ENCODE results near the gene DCAF10.
"Not testable (repeated sequence)": the region's sequence is repeated elsewhere in the genome, so short reads cannot be mapped to it uniquely, and the experiment has no call there.

Gene DCAF10

DNA sequence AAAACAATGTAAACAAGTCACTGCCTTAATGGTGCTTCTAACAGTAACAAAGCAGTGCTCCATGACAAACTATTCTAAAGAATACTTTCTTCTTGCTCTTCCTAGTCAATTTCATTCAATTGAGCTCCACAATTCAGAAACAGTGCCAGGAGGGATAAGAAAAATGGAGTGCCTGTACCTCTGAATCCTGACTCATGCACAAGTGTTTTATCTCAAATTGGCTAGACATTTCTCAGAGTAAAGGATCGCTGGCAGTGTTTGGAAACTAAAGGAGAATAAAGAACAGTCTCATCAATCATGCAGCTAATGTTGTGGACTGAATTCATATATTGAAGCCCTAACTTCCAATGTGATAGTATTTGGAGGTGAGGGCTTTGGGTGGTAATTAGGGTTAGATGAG, 75.8 kb downstream of the DCAF10 start:
- ATAC-seq = no peak
- DNase-seq = no peak
- H3K9me3 Mint-ChIP-seq = no peaks in the 10 kb centered on the region
- no peaks in the 10 kb centered on the region for H3K4me1 Mint-ChIP-seq
- H3K27ac Mint-ChIP-seq = no peak overlapping the region
- H3K4me3 Mint-ChIP-seq = no peak overlapping the region
- H3K27me3 Mint-ChIP-seq = no peaks in the 10 kb centered on the region

GRCh38 chr9:37880916-37881479, 80.4 kb downstream of the DCAF10 start:
- Mint-ChIP-seq H3K4me1 (no peaks in the 10 kb centered on the region), H3K9me3 (no peaks in the 10 kb centered on the region), H3K27me3 (no peaks in the 10 kb centered on the region), H3K27ac (no peak overlapping the region), H3K4me3 (no peak overlapping the region)
- ATAC-seq (no peak), DNase-seq (no peak)

- H3K4me1 Mint-ChIP-seq, H3K27me3 Mint-ChIP-seq, H3K27ac Mint-ChIP-seq, ATAC-seq, DNase-seq, H3K9me3 Mint-ChIP-seq, H3K4me3 Mint-ChIP-seq: not testable (repeated sequence)
Measured at GRCh38 chr9:37887977-37888583, 87.5 kb downstream of the DCAF10 start.

DNA sequence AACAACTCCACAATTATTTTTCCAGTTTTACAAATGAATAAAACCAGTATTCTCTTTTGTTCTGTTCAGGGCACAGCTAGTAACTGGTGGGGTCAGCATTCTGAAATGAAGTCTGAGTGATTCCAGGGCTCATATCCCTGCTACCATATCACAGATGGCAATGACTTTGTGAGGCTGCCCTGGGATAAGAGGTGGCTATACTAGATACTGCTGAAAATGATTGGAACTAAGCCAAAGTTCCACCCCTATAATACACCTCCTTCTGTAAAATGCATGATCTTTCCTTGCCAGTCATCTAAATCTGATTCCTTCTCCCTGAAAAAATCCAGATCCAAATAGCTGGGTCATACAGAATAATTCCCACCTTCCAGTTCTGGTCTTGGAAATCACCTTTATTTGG, 88.9 kb downstream of the DCAF10 start:
- no peak overlapping the region for H3K4me3 Mint-ChIP-seq
- no peak overlapping the region for H3K27ac Mint-ChIP-seq
- no peaks in the 10 kb centered on the region for H3K27me3 Mint-ChIP-seq
- H3K4me1 Mint-ChIP-seq = no peaks in the 10 kb centered on the region
- no peaks in the 10 kb centered on the region for H3K9me3 Mint-ChIP-seq
- ATAC-seq = no peak
- no peak for DNase-seq

DNA sequence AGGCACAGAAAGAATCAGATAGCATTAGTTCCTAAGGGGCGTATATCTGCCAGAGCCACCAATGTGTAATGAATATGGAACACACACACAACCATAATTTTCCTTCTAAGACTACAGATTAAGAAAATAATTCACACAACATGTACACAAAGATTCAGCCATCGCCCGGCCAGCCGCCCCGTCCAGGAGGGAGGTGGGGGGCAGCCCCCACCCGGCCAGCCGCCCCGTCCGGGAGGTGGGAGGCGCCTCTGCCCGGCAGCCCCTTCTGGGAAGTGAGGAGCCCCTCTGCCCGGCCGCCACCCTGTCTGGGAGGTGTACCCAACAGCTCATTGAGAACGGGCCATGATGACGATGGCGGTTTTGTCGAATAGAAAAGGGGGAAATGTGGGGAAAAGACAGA, 90.4 kb downstream of the DCAF10 start:
- not testable (repeated sequence) for ATAC-seq, H3K27ac Mint-ChIP-seq, H3K4me3 Mint-ChIP-seq, DNase-seq, H3K27me3 Mint-ChIP-seq, H3K4me1 Mint-ChIP-seq, H3K9me3 Mint-ChIP-seq

GRCh38 chr9:37892063-37892462, 91.5 kb downstream of the DCAF10 start:
- ATAC-seq = no peak
- Mint-ChIP-seq H3K9me3 (no peaks in the 10 kb centered on the region), H3K27ac (no peak overlapping the region), H3K4me3 (no peak overlapping the region), H3K27me3 (no peaks in the 10 kb centered on the region), H3K4me1 (no peaks in the 10 kb centered on the region)
- DNase-seq = no peak

DNA sequence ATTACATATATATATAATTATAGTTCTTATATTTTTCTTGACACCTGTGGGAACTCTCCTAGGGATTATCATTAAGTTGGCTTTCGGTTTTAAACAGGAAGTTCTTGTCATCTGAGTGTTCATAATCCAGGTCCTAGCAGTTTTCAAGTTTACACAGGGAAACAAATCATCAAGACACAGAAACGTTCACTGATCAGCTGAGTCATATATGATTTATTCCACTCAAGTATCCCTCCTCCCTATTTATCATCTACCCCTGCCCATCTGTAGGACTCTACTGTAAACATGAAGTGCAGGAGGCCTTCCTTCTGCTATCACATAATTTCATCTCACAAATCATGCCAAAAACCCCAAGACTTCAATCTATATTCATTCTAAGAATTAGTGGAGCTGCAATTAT, 97.1 kb downstream of the DCAF10 start:
- ATAC-seq = no peak
- DNase-seq = no peak
- H3K27ac Mint-ChIP-seq = no peak overlapping the region
- H3K27me3 Mint-ChIP-seq = no peaks in the 10 kb centered on the region
- H3K4me3 Mint-ChIP-seq = no peak overlapping the region
- H3K9me3 Mint-ChIP-seq = no peaks in the 10 kb centered on the region
- H3K4me1 Mint-ChIP-seq = peaks cover 7% of the 10 kb centered on the region

DNA sequence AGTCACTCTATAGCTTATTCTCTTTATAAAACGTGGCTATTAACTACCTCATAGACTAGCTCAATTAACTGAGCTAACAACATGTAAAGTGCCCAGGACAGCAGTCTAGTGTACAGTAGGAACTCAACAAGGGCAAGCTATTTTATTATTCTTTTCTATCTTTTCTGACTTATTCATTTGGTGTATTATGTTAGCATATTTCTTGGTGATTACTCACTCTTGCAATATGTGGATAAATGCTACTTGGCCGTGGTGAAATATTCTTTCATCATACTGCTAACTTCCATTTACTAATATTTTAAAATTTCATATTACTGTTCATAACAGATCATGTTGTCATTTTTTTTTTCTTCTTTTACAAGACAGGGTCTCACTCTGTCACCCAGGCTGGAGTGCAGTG, 98.4 kb downstream of the DCAF10 start:
- no peak for ATAC-seq
- H3K27me3 Mint-ChIP-seq = no peaks in the 10 kb centered on the region
- H3K27ac Mint-ChIP-seq = no peak overlapping the region
- H3K9me3 Mint-ChIP-seq = no peaks in the 10 kb centered on the region
- DNase-seq = no peak
- H3K4me1 Mint-ChIP-seq = peaks cover 13% of the 10 kb centered on the region
- H3K4me3 Mint-ChIP-seq = no peak overlapping the region

GRCh38 chr9:37902131-37902530, 101.5 kb downstream of the DCAF10 start:
- DNase-seq (no peak), ATAC-seq (no peak)
- no peaks in the 10 kb centered on the region for H3K27me3 Mint-ChIP-seq
- no peaks in the 10 kb centered on the region for H3K9me3 Mint-ChIP-seq
- H3K4me1 Mint-ChIP-seq = peaks cover 25% of the 10 kb centered on the region
- H3K4me3 Mint-ChIP-seq = no peak overlapping the region
- H3K27ac Mint-ChIP-seq = no peak overlapping the region

- peak overlapping the region; percentile 91 to 98 for H3K27ac Mint-ChIP-seq
- peak overlapping the region; percentile 89 to 92 for H3K4me3 Mint-ChIP-seq
- peak; percentile 13 for ATAC-seq
- H3K27me3 Mint-ChIP-seq = no peaks in the 10 kb centered on the region
- H3K4me1 Mint-ChIP-seq = peaks cover 19% of the 10 kb centered on the region
- no peak for DNase-seq
- no peaks in the 10 kb centered on the region for H3K9me3 Mint-ChIP-seq
Measured at GRCh38 chr9:37902796-37903646, 102.4 kb downstream of the DCAF10 start.

- peak within 1 kb of the TSS; percentile 89 to 92 for H3K4me3 Mint-ChIP-seq
Measured at GRCh38 chr9:37903647-37904444, 103.2 kb downstream of the DCAF10 start, which contains the start of gene SLC25A51. Gene SLC25A51 (minus strand): TSS chr9:37904127. CDS start chr9:37888550, 15,577 bp downstream.

GRCh38 chr9:37904445-37905130, 104.0 kb downstream of the DCAF10 start:
- no peak for ATAC-seq
- Mint-ChIP-seq H3K9me3 (no peaks in the 10 kb centered on the region), H3K4me1 (peaks cover 19% of the 10 kb centered on the region), H3K27ac (peak overlapping the region; percentile 98), H3K4me3 (peak overlapping the region; percentile 89 to 92), H3K27me3 (no peaks in the 10 kb centered on the region)
- no peak for DNase-seq

More at GRCh38 chr9:37903647-37904444, 103.2 kb downstream of the DCAF10 start, which contains the start of gene SLC25A51:
- peak within 1 kb of the TSS; percentile 98 for H3K27ac Mint-ChIP-seq
- no peaks in the 10 kb centered on the region for H3K9me3 Mint-ChIP-seq
- DNase-seq (peak; percentile 97 to 98), ATAC-seq (peak; percentile 90)
- peaks cover 19% of the 10 kb centered on the region for H3K4me1 Mint-ChIP-seq
- H3K27me3 Mint-ChIP-seq = no peaks in the 10 kb centered on the region

DNA sequence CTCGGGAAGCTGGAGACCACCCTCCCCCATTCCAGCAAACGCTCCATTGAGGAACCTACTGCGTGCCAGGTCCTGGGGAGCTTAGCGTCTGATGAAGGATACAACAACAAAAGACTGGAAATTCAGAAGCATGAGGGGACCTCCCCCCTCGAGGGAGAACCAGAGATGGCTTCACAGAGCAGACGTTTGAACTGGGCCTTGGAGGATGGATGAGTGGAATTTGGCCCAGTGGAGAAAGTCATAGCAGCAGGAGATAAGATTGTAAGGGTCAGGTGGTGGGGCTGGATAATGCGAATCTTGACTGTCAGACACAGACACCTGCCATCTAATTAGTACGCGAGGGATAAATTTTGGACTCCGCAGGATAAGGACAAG, 104.5 kb downstream of the DCAF10 start:
- no peak for ATAC-seq
- Mint-ChIP-seq H3K4me3 (peak overlapping the region; percentile 14 to 92), H3K4me1 (peaks cover 19% of the 10 kb centered on the region), H3K9me3 (no peaks in the 10 kb centered on the region), H3K27ac (peak overlapping the region in 1 of 2 donors; percentile 11), H3K27me3 (no peaks in the 10 kb centered on the region)
- DNase-seq = no peak

GRCh38 chr9:37905776-37906175, 105.2 kb downstream of the DCAF10 start:
- Mint-ChIP-seq H3K27ac (no peak overlapping the region), H3K27me3 (no peaks in the 10 kb centered on the region), H3K4me1 (peaks cover 19% of the 10 kb centered on the region), H3K4me3 (peak overlapping the region; percentile 5 to 29), H3K9me3 (no peaks in the 10 kb centered on the region)
- ATAC-seq = no peak
- no peak for DNase-seq
